SKM-1 treated with dmso at 0.1 percent for 144 hours (cell line): ENCODE measurements around the gene CRACR2A.

ENCODE experiments used
- DNase-seq: peaks from one replicate; lab custom pipeline; 2025; ENCODE audit not compliant: unreplicated experiment; lab: John Stamatoyannopoulos, UW

CRACR2A gene

GRCh38 chr12:3752096-3752709 lies 706 bp downstream of the CRACR2A start:
- peak; percentile 26 for DNase-seq

- no peak for DNase-seq
Observed at GRCh38 chr12:3751151-3752095, 1.5 kb downstream of the CRACR2A start.

GRCh38 chr12:3750616-3751015 lies 2.3 kb downstream of the CRACR2A start:
- DNase-seq = no peak

- DNase-seq = no peak
Observed at GRCh38 chr12:3748620-3749019, 4.3 kb downstream of the CRACR2A start.

- no peak for DNase-seq
Observed at GRCh38 chr12:3747976-3748619, 4.8 kb downstream of the CRACR2A start.

- no peak for DNase-seq
Observed at GRCh38 chr12:3747543-3747942, 5.4 kb downstream of the CRACR2A start.

GRCh38 chr12:3746758-3747157 lies 6.2 kb downstream of the CRACR2A start:
- DNase-seq = no peak

- no peak for DNase-seq
Observed at GRCh38 chr12:3745152-3745551, 7.8 kb downstream of the CRACR2A start.

- DNase-seq = no peak
Observed at GRCh38 chr12:3744229-3744901, 8.5 kb downstream of the CRACR2A start.

- DNase-seq = no peak
Observed at GRCh38 chr12:3743803-3744202, 9.1 kb downstream of the CRACR2A start.

- no peak for DNase-seq
Observed at GRCh38 chr12:3741882-3742672, 10.8 kb downstream of the CRACR2A start.

- no peak for DNase-seq
Observed at GRCh38 chr12:3740480-3741231, 12.3 kb downstream of the CRACR2A start.

- DNase-seq = no peak
Observed at GRCh38 chr12:3735432-3735831, 17.5 kb downstream of the CRACR2A start.

GRCh38 chr12:3732901-3733300 lies 20.0 kb downstream of the CRACR2A start:
- DNase-seq = no peak

- DNase-seq = no peak
Observed at GRCh38 chr12:3730111-3730510, 22.8 kb downstream of the CRACR2A start.

GRCh38 chr12:3728686-3729085 lies 24.2 kb downstream of the CRACR2A start:
- DNase-seq = peak; percentile 81

- peak; percentile 56 for DNase-seq
Observed at GRCh38 chr12:3727877-3728632, 24.9 kb downstream of the CRACR2A start.

- DNase-seq = no peak
Observed at GRCh38 chr12:3727354-3727753, 25.6 kb downstream of the CRACR2A start.

- no peak for DNase-seq
Observed at GRCh38 chr12:3726456-3726855, 26.5 kb downstream of the CRACR2A start.
